ENCODE measurements around the gene CTXND2. TPM values are rescaled to one million over a fixed set of nuclear protein-coding genes. Genes with fewer than 3 reads are reported as not detected.
"Not testable (repeated sequence)": the region's sequence is repeated elsewhere in the genome, so short reads cannot be mapped to it uniquely, and the experiment has no call there.

Gene CTXND2
- total RNA-seq, 1 experiment from 2014 or later = not detected

- CTCF ChIA-PET; ATAC-seq; POLR2A ChIA-PET; H3K4me3 ChIP-seq (replicated peaks in 1 of 2; ENCODE audit: low read depth in 1 of 2, low read length in 2 of 2); H2AFZ ChIP-seq (ENCODE audit: low read depth, low read length, poor library complexity, severe bottlenecking); BruUV-seq (replicated peaks); H3K4me2 ChIP-seq (ENCODE audit: low read length); H3K79me2 ChIP-seq (ENCODE audit: insufficient read depth, low read length); RAD21 ChIA-PET (ENCODE audit: low non-redundant PET in 1 of 2, low total read pairs in 2 of 2, uncharacterized antibody in 2 of 2, unreplicated experiment in 2 of 2); H3K27ac ChIP-seq (ENCODE audit: low read depth, low read length); H3K27me3 ChIP-seq (ENCODE audit: insufficient read depth, low read length); intact Hi-C loops (cut with micrococcal nuclease); H4K20me1 ChIP-seq (ENCODE audit: insufficient read depth); H3K9ac ChIP-seq (ENCODE audit: low read length); H3K4me1 ChIP-seq (ENCODE audit: control insufficient read depth in 1 of 2, insufficient read depth in 2 of 2, low read length in 2 of 2); DNase-seq (ENCODE audit: low read depth, low spot score); H3K9me3 ChIP-seq (ENCODE audit: control insufficient read depth in 1 of 2, insufficient read depth in 1 of 2, low read depth in 1 of 2, low read length in 2 of 2); H3K9me2 ChIP-seq (ENCODE audit: insufficient read depth); H3K36me3 ChIP-seq (ENCODE audit: control insufficient read depth in 1 of 2, insufficient read depth in 2 of 2, low read length in 2 of 2): not testable (repeated sequence)
Observed at GRCh38 chr1:150852734-150853133, 34.2 kb upstream of the CTXND2 start.

GRCh38 chr1:150863724-150864123 lies 23.2 kb upstream of the CTXND2 start:
- Histone ChIP-seq H3K9me3 (ENCODE audit: control insufficient read depth in 1 of 2, insufficient read depth in 1 of 2, low read depth in 1 of 2, low read length in 2 of 2) (no peaks in the 10 kb centered on the region), H3K27ac (ENCODE audit: low read depth, low read length) (no peak overlapping the region), H3K4me3 (replicated peaks in 1 of 2; ENCODE audit: low read depth in 1 of 2, low read length in 2 of 2) (no peak overlapping the region), H2AFZ (ENCODE audit: low read depth, low read length, poor library complexity, severe bottlenecking) (no peak overlapping the region), H3K79me2 (ENCODE audit: insufficient read depth, low read length) (peaks cover 19% of the 10 kb centered on the region), H3K4me1 (ENCODE audit: control insufficient read depth in 1 of 2, insufficient read depth in 2 of 2, low read length in 2 of 2) (no peaks in the 10 kb centered on the region), H3K36me3 (ENCODE audit: control insufficient read depth in 1 of 2, insufficient read depth in 2 of 2, low read length in 2 of 2) (no peaks in the 10 kb centered on the region), H3K27me3 (ENCODE audit: insufficient read depth, low read length) (no peaks in the 10 kb centered on the region), H4K20me1 (ENCODE audit: insufficient read depth) (no peaks in the 10 kb centered on the region), H3K9me2 (ENCODE audit: insufficient read depth) (no peaks in the 10 kb centered on the region), H3K9ac (ENCODE audit: low read length) (no peak overlapping the region), H3K4me2 (ENCODE audit: low read length) (no peak overlapping the region)
- ChIA-PET POLR2A (no interaction called here), CTCF (no interaction called here), RAD21 (ENCODE audit: low non-redundant PET in 1 of 2, low total read pairs in 2 of 2, uncharacterized antibody in 2 of 2, unreplicated experiment in 2 of 2) (no interaction called here)
- ATAC-seq = no peak
- intact Hi-C loops (cut with micrococcal nuclease) = no loop called here
- no peak for DNase-seq (ENCODE audit: low read depth, low spot score)
- TF ChIP-seq REST (IDR thresholded peaks at IDR 0.05; ENCODE audit: low read depth) = no peak
- TF ChIP-seq ZBTB33 (IDR thresholded peaks at IDR 0.05; ENCODE audit: extremely low read depth, insufficient replicate concordance, low read length) = no peak
- no peak for TF ChIP-seq CBX3 (IDR thresholded peaks at IDR 0.05; ENCODE audit: low read depth)
- no peak for TF ChIP-seq EZH2phosphoT487 (IDR thresholded peaks at IDR 0.05; ENCODE audit: borderline replicate concordance)
- no peak for TF ChIP-seq RAD21 (IDR thresholded peaks at IDR 0.05; ENCODE audit: low read depth)
- TF ChIP-seq SRF (IDR thresholded peaks at IDR 0.05; ENCODE audit: low read depth) = no peak
- TF ChIP-seq SP1 (IDR thresholded peaks at IDR 0.05; ENCODE audit: low read depth) = no peak
- no peak for TF ChIP-seq SIN3A (IDR thresholded peaks at IDR 0.05; ENCODE audit: low read depth)
- no peak for TF ChIP-seq ATF3 (IDR thresholded peaks at IDR 0.05)
- no peak for TF ChIP-seq POLR2A (IDR thresholded peaks at IDR 0.05; ENCODE audit: borderline replicate concordance, extremely low read depth, insufficient read depth, insufficient read length)
- TF ChIP-seq CEBPB (IDR thresholded peaks at IDR 0.05; ENCODE audit: low read depth) = no peak
- TF ChIP-seq ZFX (IDR thresholded peaks at IDR 0.05) = no peak
- no peak for TF ChIP-seq EZH2 (IDR thresholded peaks at IDR 0.05)
- TF ChIP-seq FOSL1 (IDR thresholded peaks at IDR 0.05; ENCODE audit: low read depth) = no peak
- TF ChIP-seq MAX (IDR thresholded peaks at IDR 0.05) = no peak
- TF ChIP-seq POLR2AphosphoS5 (IDR thresholded peaks at IDR 0.05; ENCODE audit: low read depth, low read length) = no peak
- no peak for TF ChIP-seq ELF1 (IDR thresholded peaks at IDR 0.05; ENCODE audit: borderline replicate concordance, low read depth)
- BruUV-seq (replicated peaks) = no TSS peak
